GM18508 (cell line): ENCODE data around the gene KRTAP4-2.
"Not testable (repeated sequence)": the region's sequence is repeated elsewhere in the genome, so short reads cannot be mapped to it uniquely, and the experiment has no call there.

Experiments
- ATAC-seq: cut with Tn5 transposase; IDR thresholded peaks from one replicate; pipeline ENCODE4 v1.9.1; 2021; ENCODE audit warnings: moderate number of reproducible peaks; ENCODE audit not compliant: insufficient read depth, unreplicated experiment

KRTAP4-2 gene

DNA sequence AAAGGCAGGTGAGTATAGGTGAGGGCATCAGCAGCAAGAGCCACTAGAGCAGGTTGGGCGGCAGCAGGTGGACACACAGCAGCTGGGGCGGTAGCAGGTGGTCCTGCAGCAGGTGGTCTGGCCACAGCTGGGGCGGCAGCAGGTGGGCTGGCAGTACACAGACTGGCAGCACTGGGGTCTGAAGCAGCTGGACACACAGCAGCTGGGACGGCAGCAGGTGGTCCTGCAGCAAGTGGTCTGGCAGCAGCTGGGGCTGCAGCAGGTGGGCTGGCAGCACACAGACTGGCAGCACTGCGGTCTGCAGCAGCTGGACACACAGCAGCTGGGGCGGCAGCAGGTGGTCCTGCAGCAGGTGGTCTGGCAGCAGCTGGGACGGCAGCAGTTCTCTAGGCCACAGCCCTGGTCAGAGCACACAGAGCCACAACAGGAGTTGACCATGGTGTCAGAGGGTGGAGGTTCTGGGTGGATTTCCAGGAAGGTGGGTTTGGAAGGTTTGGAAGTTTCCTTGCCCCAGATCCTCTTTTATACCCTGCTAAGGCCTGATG, at the start of gene KRTAP4-2:
TSS of gene KRTAP4-2 (minus strand) at position 495 of the 545 bp plus-strand sequence. CDS start at position 438, 57 bp downstream.
- ATAC-seq: no peak

DNA sequence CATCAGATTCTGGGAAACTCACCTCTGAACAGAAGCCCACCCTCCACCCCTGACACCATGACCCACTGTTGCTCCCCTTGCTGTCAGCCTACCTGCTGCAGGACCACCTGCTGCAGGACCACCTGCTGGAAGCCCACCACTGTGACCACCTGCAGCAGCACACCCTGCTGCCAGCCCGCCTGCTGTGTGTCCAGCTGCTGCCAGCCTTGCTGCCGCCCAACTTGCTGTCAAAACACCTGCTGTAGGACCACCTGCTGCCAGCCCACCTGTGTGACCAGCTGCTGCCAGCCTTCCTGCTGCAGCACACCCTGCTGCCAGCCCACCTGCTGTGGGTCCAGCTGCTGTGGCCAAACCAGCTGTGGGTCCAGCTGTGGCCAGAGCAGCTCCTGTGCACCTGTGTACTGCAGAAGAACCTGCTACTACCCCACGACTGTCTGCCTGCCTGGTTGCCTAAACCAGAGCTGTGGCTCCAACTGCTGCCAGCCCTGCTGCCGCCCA, 48.6 kb upstream of the KRTAP4-2 start, which contains the start of gene KRTAP9-2:
TSS of gene KRTAP9-2 (plus strand) at position 51 of the 498 bp plus-strand sequence. CDS start at position 58, 7 bp downstream.
- not testable (repeated sequence) for ATAC-seq

DNA sequence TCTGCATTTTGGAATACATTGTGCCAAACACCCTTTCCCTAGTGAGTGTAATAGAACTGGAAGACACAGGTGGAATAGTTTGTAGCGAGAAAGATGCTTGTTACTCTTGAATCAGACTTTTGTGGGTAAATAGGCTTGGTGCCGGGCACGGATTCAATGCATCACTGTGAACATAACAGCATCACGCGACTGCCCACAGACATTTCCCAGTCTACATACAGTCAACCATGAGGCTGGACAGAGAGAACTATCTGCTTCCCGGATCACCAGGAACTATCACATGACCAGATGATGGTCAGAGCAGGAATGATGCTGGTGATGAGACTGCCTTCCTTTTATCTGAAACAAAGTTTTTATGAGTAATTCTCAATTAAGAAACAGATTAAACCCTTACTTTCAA, 48.0 kb upstream of the KRTAP4-2 start:
- no peak for ATAC-seq

DNA sequence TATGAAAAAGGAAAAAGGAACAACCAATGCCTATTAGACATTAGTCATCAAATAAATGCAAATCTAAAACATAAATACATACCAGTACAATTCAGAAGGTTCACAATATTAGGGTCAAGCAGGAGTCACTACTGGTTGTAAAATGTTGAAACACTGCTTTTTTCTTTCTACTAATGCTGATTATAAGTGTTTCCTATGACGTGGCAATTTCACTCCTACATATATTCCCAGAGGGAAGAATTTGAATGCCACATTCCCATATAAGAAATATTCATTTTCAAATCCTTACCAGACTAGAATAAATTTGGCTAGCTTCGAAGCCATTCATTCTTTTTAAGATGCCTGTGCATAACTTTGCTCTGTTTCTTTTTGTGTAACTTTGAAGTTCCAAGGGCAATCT, 45.8 kb upstream of the KRTAP4-2 start:
- no peak for ATAC-seq

DNA sequence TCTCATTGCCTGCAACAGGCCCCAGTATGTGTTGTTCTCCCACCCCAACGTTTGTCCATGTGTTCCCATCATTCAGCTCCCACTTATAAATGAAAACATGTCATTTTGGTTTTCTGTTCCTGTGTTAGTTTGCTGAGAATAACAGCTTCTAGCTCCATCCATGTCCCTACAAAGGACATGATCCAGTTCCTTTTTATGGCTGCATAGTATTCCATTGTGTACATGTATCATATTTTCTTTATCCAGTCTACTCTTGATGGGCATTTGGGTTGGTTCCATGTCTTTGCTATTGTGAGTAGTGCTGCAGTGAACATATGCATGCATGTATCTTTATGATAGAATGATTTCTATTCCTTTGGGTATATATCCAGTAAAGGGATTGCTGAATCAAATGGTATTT, 37.7 kb upstream of the KRTAP4-2 start:
- no peak for ATAC-seq

DNA sequence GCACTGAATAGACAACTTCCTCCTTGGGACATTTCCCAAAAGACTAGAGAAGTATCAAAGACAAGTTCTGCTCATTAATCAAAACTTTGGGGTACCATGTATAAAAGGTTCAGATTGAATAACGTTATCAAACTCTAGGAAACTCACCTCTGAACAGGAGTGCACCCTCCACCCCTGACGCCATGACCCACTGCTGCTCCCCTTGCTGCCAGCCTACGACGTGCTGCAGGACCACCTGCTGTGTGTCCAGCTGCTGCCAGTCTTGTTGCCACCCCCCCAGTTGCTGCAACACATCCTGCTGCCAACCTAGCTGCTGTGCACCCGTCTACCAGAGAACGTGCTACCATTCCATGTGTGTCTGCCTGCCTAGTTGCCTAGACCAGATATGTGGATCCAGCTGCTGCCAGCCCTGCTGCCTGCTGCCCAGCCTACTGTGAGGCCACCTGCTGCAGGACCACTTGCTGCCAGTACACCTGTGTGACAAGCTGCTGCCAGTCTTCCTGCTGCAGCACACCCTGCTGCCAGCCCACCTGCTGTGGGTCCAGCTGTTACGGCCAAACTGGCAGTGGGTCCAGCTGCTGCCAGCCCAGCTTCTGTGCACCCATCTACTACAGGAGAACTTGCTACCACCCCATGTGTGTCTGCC, 34.6 kb upstream of the KRTAP4-2 start:
- ATAC-seq: no peak

DNA sequence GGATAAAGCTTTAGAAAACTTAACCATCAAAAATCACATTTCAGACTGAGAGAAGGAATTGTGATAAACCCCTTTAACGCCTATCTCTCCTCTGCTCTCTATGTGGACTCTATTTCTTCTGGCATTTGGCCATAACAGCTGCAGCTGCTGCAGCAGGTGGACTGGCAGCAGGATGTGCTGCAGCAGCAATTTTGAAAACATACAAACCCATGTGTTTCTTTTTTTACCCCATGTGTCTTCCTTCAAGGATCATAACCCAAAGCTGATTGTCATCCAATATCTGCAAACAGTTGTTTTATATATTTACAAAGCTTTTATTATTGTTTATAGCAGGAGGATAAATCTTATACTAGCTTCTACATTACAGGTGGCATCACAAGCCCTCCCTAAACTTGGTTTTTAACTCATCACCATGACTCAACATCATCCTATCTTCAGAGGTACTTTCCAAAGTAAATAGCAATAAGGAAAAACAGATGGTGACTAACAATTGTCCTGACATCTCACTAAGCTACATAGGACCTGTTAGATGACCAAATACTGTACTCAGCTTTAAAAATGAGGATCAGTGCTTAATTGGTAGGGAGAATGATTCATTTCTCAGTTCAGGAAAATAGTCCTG, 33.9 kb upstream of the KRTAP4-2 start:
- no peak for ATAC-seq

DNA sequence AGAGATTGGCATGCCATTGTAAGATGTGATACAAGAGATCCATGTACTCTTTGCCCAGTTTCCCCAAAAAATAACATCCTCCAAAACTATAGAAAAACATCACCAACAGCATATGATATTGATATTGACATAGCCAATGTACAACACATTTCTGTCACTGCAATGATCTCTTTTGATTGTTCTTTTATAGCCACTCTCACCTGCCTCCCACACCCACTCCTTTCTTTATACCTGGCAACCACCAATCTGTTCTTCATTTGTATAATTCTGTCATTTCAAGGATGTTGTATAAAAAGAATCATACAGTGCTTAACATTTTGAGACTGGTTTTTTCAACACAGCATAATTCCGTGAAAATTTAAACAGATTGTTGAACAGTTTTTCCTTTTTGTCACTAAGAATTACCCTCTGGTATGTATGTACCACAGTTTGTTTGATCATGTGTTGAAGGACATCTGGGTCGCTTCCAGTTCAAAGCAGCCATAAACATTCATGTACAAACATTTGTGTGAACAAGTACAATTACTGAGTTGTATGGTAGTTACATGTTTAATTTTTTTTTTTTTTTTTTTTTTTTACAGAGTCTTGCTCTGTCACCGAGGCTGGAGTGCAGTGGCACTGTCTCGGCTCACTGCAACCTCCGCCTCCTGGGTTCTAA, 21.5 kb upstream of the KRTAP4-2 start:
- ATAC-seq: no peak

DNA sequence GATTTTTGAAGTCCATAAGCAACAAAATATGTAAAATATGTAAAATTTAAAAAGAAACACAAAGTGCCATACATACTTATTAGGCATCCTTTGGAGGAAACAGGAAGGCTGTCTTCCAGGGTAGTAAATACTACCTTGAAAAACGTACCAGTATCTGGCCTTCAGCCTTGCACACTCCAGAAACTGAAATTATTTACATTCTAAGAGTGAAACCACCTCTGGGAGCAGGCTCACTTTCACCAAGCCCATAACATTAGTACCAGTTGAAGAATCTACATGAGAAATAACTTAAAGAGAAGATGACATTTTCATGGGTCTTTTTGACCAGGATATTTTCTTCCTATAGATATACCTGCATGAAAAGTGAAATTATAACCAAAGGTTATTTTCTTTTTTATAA, 18.0 kb upstream of the KRTAP4-2 start:
- ATAC-seq: no peak

DNA sequence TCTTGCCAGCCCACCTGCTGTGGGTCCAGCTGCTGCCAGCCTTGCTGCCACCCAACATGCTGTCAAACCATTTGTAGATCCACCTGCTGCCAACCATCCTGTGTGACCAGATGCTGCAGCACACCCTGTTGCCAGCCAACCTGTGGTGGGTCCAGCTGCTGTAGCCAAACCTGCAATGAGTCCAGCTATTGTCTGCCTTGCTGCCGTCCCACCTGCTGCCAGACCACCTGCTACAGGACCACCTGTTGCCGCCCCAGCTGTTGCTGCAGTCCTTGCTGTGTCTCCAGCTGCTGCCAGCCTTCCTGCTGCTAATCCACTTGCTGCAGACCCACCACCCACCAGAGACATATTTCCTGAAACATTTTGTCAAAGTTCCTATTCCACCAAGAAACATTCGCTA, 12.3 kb upstream of the KRTAP4-2 start:
- ATAC-seq: no peak

DNA sequence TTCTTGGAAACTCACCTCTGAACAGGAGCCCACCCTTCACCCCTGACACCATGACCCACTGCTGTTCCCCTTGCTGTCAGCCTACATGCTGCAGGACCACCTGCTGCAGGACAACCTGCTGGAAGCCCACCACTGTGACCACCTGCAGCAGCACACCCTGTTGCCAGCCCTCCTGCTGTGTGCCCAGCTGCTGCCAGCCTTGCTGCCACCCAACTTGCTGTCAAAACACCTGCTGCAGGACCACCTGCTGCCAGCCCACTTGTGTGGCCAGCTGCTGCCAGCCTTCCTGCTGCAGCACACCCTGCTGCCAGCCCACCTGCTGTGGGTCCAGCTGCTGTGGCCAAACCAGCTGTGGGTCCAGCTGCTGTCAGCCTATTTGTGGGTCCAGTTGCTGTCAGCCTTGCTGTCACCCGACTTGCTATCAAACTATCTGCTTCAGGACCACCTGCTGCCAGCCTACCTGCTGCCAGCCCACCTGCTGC, 11.9 kb upstream of the KRTAP4-2 start, which contains the start of gene KRTAP9-1:
TSS of gene KRTAP9-1 (plus strand) at position 51 of the 482 bp plus-strand sequence. CDS start at position 51, 0 bp downstream.
- not testable (repeated sequence) for ATAC-seq

DNA sequence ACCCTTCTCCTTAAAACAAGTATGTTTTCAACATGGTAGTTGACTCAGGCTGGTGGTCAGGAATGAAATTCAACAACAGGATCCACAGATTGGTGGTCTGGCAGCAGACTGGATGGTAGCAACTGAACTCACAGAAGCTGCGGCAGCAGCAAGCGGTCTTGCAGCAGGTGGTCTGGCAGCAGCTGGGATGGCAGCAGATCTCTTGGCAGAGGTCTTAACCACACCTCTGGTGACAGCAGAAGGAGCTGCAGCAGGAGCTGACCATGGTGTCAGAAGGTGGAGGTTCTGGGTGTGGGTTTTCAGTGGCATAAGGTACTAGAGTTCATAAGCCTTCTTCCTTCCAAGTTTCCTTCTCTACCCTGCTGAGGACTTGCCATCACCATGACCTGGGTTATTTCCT, 8.9 kb upstream of the KRTAP4-2 start:
- no peak for ATAC-seq

DNA sequence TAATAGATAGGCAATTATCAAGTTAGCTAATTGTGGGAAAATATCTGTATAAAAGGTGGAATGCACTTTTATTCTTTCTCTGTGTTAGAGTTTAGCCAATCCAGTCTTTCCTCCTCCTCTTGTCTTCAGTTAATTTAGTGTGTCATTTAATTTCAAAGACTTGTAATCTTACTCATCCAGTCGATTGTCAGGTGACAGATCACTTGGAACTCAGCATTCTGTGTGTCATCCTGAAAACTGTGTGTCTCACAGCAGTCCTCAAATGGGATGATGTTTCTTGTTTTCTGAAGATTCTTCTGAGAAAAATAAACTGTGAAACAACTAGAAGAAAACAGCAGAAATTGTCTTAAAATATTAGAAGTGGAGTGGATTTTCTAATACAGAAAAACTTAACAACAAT, 7.0 kb upstream of the KRTAP4-2 start:
- no peak for ATAC-seq

DNA sequence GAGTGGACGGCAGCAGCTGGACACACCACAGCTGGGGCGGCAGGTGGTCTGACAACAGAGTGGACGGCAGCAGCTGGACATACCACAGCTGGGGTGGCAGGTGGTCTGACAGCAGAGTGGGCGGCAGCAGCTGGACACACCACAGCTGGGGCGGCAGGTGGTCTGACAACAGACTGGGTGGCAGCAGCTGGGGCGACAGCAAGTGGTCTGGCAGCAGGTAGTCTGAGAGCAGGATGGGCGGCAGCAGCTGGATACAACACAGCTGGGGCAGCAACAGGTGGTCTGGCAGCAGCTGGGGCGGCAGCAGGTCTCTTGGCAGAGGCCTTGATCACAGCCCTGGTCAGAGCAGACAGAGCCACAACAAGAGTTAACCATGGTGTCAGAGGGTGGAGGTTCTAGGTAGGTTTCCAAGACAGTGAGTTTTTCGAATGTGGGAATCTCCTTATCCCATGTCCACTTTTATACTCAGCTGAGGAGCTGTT, 6.5 kb upstream of the KRTAP4-2 start, which contains the start of gene KRTAP4-1:
TSS of gene KRTAP4-1 (minus strand) at position 432 of the 482 bp plus-strand sequence. CDS start at position 375, 57 bp downstream.
- no peak for ATAC-seq

DNA sequence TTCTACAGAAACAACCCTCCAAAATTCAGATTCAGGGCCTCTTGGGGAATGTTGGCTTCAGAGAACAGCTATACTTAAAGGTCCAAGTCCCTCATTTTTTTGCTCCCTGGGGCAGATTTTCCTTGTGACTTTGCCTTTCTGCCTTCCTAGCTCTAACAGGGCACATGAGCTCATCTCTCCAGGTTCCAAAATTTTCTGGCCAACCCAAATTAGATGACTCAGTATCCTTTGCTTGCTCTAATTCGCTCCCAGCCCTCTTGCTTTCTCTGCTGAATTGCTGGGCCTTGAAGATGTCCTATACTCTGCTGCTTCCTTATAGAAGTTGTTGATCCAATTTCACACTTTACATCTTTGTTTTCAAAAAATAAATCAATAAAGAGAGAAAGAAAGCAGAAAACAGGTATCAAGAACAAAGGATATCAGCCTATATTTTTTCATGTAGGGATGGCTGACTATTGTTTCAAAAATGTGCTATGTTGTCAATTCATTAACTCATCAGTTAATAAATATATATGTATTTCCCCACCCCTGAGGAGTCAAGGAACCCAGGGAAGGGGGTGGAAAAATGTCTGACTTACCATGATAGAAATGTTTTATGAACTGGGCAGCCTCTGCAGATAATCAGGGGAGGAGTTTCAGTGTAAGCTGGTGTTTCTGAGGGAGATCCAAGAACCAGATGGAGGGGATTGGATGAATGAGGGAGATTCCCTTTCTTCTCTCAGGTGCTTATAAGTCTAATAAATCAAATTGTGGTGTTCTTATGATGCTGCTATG, 1.0 kb upstream of the KRTAP4-2 start:
- no peak for ATAC-seq

DNA sequence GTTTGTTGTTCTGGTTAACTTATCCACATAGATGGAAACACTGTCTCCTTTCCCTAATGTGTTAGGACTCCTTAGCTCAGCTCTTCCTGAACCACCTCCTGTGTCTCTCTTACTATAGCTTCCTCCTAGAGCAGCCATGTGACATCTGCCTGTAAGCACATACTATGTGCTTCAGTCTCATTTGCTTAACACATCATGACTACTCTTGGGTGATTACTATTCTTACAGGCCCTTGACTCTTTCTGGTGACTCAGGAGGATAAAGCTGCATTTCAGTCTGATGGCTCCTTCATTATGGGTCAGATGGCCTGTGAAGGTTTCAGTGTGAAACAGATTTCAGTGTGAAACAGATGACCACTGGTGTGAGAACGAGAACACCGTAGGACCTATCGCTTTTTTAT, 320 bp upstream of the KRTAP4-2 start:
- ATAC-seq: no peak

DNA sequence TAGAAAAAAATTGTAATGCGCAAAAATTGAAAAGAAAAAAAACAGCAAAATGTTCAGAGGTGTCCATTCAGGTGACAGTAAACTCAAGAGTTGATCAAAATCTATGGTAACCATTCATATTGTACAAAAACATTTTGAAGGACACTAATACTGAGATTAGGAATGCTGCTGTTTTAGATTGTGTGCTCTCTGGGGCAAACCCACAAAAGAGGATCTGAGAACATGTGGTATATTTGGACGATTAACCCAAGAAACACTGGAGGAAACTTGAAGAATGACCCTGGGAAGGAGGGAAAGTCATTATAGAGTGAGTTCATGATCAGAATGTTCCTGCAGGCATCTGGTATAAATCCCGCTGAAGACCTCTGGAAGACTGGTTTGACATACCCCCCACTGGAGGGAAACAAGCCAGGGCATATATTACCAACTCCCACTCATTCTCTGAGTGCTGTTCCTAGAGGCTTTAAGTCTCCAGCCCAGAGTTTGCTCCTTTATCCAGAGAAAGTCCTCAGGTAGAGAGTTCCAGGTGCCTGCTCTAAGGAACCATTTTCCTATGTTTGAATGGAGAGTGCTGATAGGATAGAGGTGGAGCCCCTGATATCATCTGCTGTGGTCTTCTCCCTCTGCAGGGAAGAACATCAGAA, 1.2 kb downstream of the KRTAP4-2 start:
- no peak for ATAC-seq

DNA sequence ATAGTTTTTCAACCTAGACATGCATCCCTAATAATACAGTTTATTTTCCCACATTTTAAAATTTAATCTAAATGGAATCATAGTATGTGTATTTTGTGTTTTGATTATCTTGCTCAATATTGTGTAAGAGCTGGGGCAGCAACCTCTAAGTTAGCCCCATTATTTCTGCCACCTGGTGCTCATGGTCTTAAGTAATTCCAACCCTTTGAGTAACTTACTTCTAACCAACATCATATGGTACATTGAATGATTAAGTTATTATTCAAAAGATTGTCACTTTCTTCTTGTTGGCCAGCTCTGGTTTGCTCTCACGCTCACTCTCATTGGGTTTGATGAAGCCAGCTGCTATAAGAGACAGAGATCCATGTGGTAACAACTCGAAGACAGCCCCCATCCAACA, 6.1 kb downstream of the KRTAP4-2 start:
- no peak for ATAC-seq

DNA sequence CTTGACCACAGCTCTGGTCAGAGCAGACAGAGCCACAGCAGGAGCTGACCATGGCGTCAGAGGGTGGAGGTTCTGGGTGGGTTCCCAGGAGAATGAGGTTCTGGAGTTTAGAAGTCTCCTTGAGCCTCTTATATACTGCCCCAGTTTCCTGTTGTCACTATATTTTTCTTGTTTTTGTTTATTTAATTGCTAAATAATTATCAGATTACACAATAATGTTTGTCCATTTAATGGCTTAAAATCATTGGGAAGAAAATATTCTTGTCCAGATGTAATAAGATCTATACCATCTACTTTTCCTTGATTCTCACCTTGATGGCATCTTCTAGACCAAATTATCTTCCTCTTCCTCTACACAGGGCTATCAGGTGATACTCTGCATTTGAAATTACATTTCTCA, 9.9 kb downstream of the KRTAP4-2 start, which contains the start of gene KRTAP4-3:
TSS of gene KRTAP4-3 (minus strand) at position 101 of the 400 bp plus-strand sequence. CDS start at position 52, 49 bp downstream.
- ATAC-seq: no peak
